Panc1 (cell line): ENCODE measurements around the gene SMCHD1.

ENCODE experiments used
- SIN3A ChIP-seq: IDR thresholded peaks from 2 replicates; pipeline ENCODE4 v1.6.1; 2012; ENCODE audit warnings: low read depth, mild to moderate bottlenecking, low read length, moderate library complexity, borderline replicate concordance; ENCODE audit not compliant: insufficient read depth
- TF ChIP-seq, protein P1 (sequence below): fragments of 450-650 bp; IDR thresholded peaks from 2 replicates; pipeline ENCODE4 v1.5.1; 2017; ENCODE audit warnings: mild to moderate bottlenecking
- TF ChIP-seq, protein P2 (sequence below), 2 experiments: IDR thresholded peaks; 2 replicates each; pipeline ENCODE4 v1.6.1; 2011 to 2012; ENCODE audit warnings: low read depth in 2 of 2, control low read depth in 1 of 2, low read length in 1 of 2, mild to moderate bottlenecking in 1 of 2, moderate library complexity in 1 of 2; ENCODE audit not compliant: insufficient read depth in 1 of 2

DNA sequence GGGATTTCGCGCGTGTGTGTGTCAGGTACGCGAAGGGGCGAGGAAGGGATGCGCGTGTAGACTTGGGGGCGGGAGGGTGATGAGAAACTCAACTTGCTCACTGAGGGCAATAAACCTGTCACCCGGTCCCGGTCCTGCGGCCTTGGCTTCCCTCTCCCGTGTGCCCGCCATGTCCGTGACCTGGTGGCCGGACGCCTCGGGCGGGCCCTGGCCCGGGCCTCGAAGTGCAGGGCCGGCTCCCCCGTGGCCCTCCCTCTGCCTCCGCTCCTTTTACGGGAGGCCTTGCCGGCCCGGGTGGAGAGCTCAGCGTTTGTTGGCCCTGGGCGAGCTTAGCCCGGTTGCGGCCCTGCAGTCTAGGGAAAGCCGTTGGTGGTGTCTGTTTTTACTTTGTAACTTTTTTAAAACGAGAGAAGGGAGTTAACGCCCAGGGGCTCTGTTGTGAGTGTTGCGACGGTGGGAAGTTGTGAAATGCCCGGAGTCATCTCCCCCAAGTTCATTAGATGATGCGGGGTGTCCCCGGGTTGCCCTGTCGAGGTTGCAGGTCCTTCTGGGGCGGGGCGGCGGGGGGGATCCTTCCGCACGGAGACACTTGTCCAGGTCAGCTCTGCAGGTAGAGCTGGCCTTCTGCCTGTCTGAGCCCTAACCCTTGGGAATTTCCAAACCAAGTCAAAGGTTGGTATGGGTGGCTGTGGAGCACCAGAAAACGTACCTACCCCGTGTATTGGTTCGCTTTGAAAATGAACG is 883 bp downstream of the SMCHD1 start:
- TF ChIP-seq, protein P1, sequence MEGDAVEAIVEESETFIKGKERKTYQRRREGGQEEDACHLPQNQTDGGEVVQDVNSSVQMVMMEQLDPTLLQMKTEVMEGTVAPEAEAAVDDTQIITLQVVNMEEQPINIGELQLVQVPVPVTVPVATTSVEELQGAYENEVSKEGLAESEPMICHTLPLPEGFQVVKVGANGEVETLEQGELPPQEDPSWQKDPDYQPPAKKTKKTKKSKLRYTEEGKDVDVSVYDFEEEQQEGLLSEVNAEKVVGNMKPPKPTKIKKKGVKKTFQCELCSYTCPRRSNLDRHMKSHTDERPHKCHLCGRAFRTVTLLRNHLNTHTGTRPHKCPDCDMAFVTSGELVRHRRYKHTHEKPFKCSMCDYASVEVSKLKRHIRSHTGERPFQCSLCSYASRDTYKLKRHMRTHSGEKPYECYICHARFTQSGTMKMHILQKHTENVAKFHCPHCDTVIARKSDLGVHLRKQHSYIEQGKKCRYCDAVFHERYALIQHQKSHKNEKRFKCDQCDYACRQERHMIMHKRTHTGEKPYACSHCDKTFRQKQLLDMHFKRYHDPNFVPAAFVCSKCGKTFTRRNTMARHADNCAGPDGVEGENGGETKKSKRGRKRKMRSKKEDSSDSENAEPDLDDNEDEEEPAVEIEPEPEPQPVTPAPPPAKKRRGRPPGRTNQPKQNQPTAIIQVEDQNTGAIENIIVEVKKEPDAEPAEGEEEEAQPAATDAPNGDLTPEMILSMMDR = no peak
- TF ChIP-seq, protein P2, sequence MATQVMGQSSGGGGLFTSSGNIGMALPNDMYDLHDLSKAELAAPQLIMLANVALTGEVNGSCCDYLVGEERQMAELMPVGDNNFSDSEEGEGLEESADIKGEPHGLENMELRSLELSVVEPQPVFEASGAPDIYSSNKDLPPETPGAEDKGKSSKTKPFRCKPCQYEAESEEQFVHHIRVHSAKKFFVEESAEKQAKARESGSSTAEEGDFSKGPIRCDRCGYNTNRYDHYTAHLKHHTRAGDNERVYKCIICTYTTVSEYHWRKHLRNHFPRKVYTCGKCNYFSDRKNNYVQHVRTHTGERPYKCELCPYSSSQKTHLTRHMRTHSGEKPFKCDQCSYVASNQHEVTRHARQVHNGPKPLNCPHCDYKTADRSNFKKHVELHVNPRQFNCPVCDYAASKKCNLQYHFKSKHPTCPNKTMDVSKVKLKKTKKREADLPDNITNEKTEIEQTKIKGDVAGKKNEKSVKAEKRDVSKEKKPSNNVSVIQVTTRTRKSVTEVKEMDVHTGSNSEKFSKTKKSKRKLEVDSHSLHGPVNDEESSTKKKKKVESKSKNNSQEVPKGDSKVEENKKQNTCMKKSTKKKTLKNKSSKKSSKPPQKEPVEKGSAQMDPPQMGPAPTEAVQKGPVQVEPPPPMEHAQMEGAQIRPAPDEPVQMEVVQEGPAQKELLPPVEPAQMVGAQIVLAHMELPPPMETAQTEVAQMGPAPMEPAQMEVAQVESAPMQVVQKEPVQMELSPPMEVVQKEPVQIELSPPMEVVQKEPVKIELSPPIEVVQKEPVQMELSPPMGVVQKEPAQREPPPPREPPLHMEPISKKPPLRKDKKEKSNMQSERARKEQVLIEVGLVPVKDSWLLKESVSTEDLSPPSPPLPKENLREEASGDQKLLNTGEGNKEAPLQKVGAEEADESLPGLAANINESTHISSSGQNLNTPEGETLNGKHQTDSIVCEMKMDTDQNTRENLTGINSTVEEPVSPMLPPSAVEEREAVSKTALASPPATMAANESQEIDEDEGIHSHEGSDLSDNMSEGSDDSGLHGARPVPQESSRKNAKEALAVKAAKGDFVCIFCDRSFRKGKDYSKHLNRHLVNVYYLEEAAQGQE (IDR thresholded peaks at IDR 0.05; ENCODE audit: insufficient read depth in 1 of 2, low read depth in 2 of 2, low read length in 1 of 2) = no peak
- 0 out of 2 replicates have a peak, but pooled peaks have one; percentile 54 for TF ChIP-seq SIN3A
